ENCODE measurements around the gene TLE4. TPM values are rescaled to one million over a fixed set of nuclear protein-coding genes. Genes with fewer than 3 reads are reported as not detected.
"Not testable (repeated sequence)": the region's sequence is repeated elsewhere in the genome, so short reads cannot be mapped to it uniquely, and the experiment has no call there.

TLE4 gene
- total RNA-seq, 1 donor from 2014 or later, result 10.3 TPM

GRCh38 chr9:79646096-79646495 lies 74.3 kb downstream of the TLE4 start:
- peaks cover 6% of the 10 kb centered on the region for H3K36me3 ChIP-seq
- H3K27ac ChIP-seq (replicated peaks), result no peak overlapping the region
- no peaks in the 10 kb centered on the region for H3K4me1 ChIP-seq
- peaks cover 8% of the 10 kb centered on the region for H3K9me3 ChIP-seq (replicated peaks)
- no peak for DNase-seq
- H3K4me3 ChIP-seq, result no peak overlapping the region
- H3K27me3 ChIP-seq (ENCODE audit: low read depth), result no peaks in the 10 kb centered on the region
- TF ChIP-seq, protein P1, sequence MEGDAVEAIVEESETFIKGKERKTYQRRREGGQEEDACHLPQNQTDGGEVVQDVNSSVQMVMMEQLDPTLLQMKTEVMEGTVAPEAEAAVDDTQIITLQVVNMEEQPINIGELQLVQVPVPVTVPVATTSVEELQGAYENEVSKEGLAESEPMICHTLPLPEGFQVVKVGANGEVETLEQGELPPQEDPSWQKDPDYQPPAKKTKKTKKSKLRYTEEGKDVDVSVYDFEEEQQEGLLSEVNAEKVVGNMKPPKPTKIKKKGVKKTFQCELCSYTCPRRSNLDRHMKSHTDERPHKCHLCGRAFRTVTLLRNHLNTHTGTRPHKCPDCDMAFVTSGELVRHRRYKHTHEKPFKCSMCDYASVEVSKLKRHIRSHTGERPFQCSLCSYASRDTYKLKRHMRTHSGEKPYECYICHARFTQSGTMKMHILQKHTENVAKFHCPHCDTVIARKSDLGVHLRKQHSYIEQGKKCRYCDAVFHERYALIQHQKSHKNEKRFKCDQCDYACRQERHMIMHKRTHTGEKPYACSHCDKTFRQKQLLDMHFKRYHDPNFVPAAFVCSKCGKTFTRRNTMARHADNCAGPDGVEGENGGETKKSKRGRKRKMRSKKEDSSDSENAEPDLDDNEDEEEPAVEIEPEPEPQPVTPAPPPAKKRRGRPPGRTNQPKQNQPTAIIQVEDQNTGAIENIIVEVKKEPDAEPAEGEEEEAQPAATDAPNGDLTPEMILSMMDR (IDR thresholded peaks at IDR 0.05; ENCODE audit: borderline replicate concordance), result no peak
- intact Hi-C loops (cut with micrococcal nuclease), result no loop called here

- DNase-seq, result no peak
- TF ChIP-seq, protein P1 (IDR thresholded peaks at IDR 0.05; ENCODE audit: borderline replicate concordance), result no peak
- no peaks in the 10 kb centered on the region for H3K9me3 ChIP-seq (replicated peaks)
- H3K27me3 ChIP-seq (ENCODE audit: low read depth), result no peaks in the 10 kb centered on the region
- intact Hi-C loops (cut with micrococcal nuclease), result loop anchor here (10.0 kb wide), 1 partner anchor 57 kb away; no protein-coding TSS in a partner anchor
- H3K36me3 ChIP-seq, result peaks cover 19% of the 10 kb centered on the region
- no peak overlapping the region for H3K27ac ChIP-seq (replicated peaks)
- H3K4me1 ChIP-seq, result peaks cover 6% of the 10 kb centered on the region
- H3K4me3 ChIP-seq, result no peak overlapping the region
Measured at GRCh38 chr9:79651251-79651795, 79.6 kb downstream of the TLE4 start.

- H3K36me3 ChIP-seq, result peaks cover 19% of the 10 kb centered on the region
- no peak overlapping the region for H3K4me3 ChIP-seq
- peaks cover 6% of the 10 kb centered on the region for H3K4me1 ChIP-seq
- no peak for DNase-seq
- H3K9me3 ChIP-seq (replicated peaks), result no peaks in the 10 kb centered on the region
- H3K27me3 ChIP-seq (ENCODE audit: low read depth), result no peaks in the 10 kb centered on the region
- intact Hi-C loops (cut with micrococcal nuclease), result loop anchor here (10.0 kb wide), 1 partner anchor 58 kb away; no protein-coding TSS in a partner anchor
- TF ChIP-seq, protein P1 (IDR thresholded peaks at IDR 0.05; ENCODE audit: borderline replicate concordance), result no peak
- H3K27ac ChIP-seq (replicated peaks), result no peak overlapping the region
Measured at GRCh38 chr9:79652598-79652997, 80.8 kb downstream of the TLE4 start.

DNA sequence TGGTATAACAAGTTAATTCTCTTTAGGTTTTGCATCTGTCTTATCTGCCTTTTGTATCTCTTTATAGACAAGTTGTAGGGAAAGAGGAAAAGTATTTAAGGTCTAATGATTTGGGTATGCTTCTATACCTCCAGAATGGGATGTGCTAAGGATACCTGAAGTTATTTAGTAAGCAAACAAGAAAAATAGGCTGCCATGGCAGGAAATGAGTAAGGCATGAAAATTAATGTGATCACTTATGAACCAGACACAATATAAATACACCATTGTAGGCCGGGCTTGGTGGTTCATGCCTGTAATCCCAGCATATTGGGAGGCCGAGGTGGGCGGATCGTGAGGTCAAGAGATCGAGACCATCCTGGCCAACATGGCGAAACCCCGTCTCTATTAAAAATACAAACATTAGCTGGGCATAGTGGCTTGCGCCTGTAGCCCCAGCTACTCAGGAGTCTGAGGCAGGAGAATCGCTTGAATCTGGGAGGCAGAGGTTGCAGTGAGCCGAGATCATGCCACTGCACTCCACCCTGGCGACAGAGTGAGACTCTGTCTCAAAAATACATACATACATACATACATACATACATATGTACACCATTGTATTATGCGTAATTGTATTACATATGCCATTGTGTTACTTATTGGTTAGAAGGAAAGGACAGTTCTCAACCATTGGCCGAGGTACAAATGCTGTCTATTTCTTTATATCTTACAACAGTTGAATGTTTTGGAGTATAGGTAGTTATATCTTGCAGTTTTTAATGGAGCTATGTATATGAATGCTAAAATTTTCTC lies 83.0 kb downstream of the TLE4 start:
- H3K27me3 ChIP-seq (ENCODE audit: low read depth); H3K9me3 ChIP-seq (replicated peaks); H3K27ac ChIP-seq (replicated peaks); H3K4me1 ChIP-seq; H3K4me3 ChIP-seq; DNase-seq: not testable (repeated sequence)
- intact Hi-C loops (cut with micrococcal nuclease), result loop anchor here (10.0 kb wide), 1 partner anchor 60 kb away; no protein-coding TSS in a partner anchor
- H3K36me3 ChIP-seq, result peaks cover 19% of the 10 kb centered on the region

DNA sequence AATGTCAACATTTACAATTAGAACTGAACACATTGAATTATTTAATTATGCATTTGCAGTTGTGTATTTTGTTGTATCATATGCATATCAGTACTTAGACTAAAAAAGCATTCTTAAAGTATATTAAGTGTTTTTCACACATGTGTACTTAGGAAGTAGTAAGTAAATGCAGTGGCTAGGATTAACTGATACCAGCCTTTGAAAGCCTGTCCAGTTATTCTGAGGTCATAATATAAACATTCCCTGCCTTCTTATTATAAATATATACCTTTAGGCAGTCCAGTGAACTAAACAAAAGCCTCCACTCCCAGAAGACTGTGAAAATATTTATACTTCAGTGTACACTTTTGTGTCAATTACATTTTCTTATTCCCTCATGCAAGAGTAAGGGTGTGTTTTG lies 83.8 kb downstream of the TLE4 start:
- Histone ChIP-seq H3K9me3 (replicated peaks) (no peaks in the 10 kb centered on the region), H3K36me3 (peaks cover 19% of the 10 kb centered on the region), H3K27me3 (ENCODE audit: low read depth) (no peaks in the 10 kb centered on the region), H3K4me3 (no peak overlapping the region), H3K4me1 (peaks cover 6% of the 10 kb centered on the region), H3K27ac (replicated peaks) (no peak overlapping the region)
- TF ChIP-seq, protein P1 (IDR thresholded peaks at IDR 0.05; ENCODE audit: borderline replicate concordance), result no peak
- intact Hi-C loops (cut with micrococcal nuclease), result loop anchor here (10.0 kb wide), 1 partner anchor 61 kb away; no protein-coding TSS in a partner anchor
- DNase-seq, result no peak

GRCh38 chr9:79656169-79656568 lies 84.4 kb downstream of the TLE4 start:
- H3K36me3 ChIP-seq, result peaks cover 19% of the 10 kb centered on the region
- peaks cover 6% of the 10 kb centered on the region for H3K4me1 ChIP-seq
- no peaks in the 10 kb centered on the region for H3K9me3 ChIP-seq (replicated peaks)
- no peak overlapping the region for H3K4me3 ChIP-seq
- TF ChIP-seq, protein P1 (IDR thresholded peaks at IDR 0.05; ENCODE audit: borderline replicate concordance), result no peak
- no peak for DNase-seq
- no peaks in the 10 kb centered on the region for H3K27me3 ChIP-seq (ENCODE audit: low read depth)
- intact Hi-C loops (cut with micrococcal nuclease), result loop anchor here (10.0 kb wide), 1 partner anchor 61 kb away; no protein-coding TSS in a partner anchor
- H3K27ac ChIP-seq (replicated peaks), result no peak overlapping the region

All from left ventricle myocardium inferior (tissue), 1 donor.